CD4-positive, alpha-beta T cell treated with Interleukin-17A for 1 hour (primary cell): ENCODE results near the gene HYAL2.

Experiments used
- DNase-seq: peaks from one replicate; pipeline ENCODE4 v3.0.0-alpha.2; 2020

Gene HYAL2

DNA sequence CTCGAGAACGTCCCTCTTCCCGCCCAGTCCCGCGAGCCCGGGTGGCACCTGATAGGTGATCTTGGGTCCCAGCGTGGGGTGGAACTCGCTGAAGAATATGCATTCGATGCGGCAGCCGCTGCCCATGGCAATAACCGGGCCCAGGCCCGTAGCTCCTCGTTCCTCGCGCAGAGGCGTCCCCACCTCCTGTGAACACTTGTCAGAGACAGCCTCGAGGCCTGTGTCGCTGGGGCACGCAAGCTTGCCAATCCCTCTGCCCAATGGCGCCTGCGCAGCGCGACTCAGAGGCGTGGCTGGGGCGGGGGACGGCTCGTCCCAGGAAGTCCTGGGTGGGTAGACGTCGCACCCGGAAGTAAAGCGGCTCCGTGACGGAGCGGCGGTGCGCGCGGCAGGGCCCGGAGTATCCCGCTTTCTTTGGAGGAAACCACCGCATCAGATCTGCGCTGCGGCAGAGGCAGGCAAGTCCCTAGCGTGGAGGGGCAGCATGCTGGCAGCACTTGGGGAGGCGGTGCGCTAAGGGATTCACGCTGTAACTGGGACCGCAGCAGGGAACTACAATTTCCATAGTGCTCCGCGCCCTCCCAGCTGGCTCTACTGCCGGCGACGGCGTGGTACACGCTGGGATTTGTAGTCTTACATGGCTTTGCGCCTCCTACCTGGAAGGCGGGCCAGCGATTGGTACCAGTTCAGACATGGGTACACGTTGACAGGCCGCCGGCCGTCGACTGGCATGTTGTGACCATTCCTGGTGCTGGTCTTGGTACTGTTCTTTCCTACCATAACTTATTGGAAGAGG, 28.2 kb upstream of the HYAL2 start, which contains the start of the genes CYB561D2 and NPRL2:
Gene CYB561D2, plus strand, starts transcription at position 336 of the 796 bp plus-strand sequence. CDS start 572 bp downstream, outside the sequence.
Gene NPRL2, minus strand, starts transcription at position 249 of the 796 bp plus-strand sequence. Its CDS starts 123 bp downstream, at position 126.
- peak; percentile 98 for DNase-seq

DNA sequence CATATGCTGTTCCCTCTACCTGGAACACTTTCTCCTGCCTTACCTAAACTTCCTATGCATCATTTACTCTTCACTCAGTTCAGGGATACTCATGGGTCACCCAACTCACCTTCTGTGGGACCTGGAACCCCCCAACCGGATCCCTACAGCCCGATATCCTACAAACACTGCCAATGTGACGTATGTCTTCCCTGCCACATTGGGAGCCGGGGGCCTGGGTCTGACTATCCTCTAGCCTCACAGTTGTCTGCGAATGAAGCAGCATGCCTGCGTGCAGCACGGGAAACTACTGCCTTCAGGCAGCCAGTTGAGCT, 27.6 kb upstream of the HYAL2 start:
- DNase-seq, result no peak

DNA sequence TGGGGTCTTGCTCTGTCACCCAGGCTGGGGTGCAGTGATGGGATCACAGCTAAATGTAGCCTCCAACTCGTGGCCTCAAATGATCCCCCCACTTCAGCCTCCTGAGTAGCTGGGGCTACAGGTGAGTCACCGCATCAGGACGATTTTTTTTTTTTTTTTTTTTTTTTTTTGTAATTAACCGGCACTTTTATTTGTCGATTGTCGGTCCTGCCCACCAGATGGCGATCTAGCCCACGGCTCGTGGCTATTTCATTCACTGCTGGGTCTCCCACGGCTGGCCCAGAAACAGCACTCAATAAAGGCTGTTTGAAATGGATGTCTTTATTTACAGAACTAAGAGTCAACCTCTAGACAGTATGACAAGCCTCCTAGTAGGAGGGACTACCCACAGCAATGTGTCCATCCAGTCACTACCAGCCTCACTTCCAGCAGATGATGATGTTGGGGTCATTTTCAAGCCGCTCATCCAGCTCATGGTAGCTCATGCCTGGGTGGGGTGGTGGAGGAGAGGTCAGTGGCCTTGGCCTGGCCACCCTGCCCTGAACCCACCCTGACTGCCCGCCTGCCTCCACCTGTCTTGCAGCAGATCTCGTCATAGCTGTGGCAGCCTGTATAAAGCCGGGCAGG, 24.8 kb upstream of the HYAL2 start:
- peak; percentile 89 for DNase-seq

DNA sequence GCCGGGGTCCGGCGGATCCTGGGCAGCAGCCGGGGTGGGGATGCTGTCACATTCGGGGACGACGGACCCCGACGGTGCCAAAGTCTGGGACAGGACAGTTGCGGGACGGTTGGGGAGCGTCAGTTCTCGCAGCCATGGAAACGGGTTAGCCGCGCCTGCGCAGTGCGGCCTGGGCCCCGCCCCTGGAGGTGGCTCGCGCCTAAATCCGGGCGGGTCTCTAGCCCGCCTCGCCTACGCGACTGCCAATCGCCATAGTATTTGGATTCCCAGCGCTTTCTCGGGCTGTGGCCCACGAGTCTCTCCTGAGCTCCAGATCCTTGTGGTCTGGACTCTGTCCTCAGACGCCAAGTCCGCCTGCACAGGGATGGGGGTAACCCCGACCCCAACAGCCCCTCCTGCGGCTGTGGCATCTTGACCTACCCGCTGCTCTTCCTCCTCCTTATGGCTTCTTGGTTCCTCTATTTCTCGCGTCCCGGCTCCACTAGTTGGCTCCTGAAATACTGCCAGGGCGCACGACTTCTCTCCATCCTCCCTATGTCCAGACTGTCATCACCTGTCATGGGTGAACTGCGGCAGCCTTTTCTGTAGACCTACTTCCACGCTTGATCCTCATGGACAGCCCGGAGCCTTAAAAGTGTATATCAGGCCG, 23.2 kb upstream of the HYAL2 start, which contains the start of gene ZMYND10:
Gene ZMYND10, minus strand, starts transcription at position 147 of the 649 bp plus-strand sequence. CDS start 153 bp downstream, outside the sequence.
- peak; percentile 79 for DNase-seq

DNA sequence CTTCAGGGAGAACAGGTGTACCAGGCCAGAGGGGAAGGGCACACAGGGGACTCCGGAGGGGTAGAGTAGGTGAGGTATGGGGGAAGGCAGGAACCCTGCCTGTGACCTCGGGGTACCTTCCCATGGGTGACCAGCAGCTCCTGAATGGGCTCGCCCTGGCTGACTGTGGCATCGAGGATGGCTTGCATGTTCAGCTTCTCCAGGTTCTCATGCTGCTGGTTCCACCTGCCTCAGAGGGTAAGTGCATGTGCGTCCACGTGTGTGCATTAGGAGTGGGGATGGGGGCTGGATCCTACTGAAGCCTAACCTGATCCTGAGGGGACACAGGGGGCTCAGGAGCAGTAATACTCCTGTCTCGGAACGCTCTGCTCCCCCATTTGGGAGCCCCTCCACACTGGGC, 22.5 kb upstream of the HYAL2 start:
- no peak for DNase-seq

DNA sequence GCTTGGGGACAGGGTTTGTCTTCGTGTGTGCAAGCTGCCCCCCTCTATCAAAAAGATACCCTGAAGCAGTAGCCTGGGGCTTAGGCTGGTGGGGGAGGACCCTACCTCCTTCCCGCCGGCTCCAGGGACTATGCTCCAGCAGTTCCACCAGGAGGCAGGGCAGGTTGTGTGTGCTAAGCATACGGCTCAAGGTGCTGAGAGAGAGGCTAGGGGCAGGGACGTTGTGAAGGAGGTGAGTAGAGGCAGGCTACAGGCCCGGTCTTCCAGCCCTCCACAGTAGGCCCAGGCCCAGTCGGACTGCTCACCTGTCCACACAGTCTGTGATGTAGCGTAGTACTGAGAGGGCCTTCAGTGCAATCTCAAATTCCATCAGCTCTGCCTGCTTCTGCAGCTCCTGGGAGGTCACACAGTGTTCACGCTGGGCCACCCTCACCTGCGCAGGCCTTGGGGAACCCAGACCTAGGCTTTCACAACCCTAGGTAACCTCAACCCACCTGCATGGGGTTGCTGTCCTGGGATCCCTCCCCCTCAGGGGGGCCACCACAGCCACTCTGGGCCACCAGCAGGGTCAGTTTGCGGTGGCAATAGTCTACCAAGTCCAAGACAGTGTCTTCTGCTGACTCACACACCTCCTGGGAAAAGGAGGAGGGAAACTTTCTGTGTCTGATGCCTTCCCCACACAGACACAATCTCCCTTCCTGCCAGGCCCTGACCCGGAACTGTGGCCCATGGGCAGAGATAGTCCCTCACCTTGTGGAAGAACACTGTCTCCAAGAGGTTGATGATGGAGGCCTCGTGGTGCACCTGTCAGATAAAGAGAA, 20.5 kb upstream of the HYAL2 start:
- DNase-seq, result no peak

DNA sequence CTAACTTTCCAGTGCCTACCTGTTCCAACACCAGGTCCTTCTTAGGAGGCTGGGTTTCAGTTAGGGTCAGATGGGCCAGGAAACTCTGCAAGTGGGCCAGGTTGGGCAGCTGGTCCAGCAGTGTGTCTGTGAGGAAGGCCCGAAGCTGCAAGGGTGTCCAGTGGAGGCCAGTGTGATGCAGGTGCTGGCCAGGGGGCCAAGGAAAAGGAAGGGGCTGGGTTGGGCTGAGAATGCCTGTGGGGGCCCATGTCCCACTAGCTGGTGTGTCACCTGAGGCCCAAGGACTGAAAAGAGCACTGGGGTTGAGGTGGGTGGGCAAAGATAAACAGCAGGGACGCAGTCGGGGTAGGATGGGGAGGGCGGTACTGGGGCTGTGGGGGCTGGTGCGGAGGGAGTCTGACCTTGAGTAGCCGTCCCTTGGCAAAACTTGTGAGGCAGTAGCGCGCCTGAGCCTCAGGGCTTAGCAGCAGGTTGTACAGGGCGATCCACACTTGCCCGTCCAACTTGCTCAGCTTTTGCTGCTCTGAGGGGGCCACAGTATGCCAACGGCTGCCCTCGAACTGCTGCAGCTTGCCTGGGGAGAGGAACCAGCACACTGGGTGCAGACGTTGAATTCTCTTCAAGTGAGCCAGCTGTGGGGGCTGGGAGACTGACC, 19.6 kb upstream of the HYAL2 start:
- no peak for DNase-seq

DNA sequence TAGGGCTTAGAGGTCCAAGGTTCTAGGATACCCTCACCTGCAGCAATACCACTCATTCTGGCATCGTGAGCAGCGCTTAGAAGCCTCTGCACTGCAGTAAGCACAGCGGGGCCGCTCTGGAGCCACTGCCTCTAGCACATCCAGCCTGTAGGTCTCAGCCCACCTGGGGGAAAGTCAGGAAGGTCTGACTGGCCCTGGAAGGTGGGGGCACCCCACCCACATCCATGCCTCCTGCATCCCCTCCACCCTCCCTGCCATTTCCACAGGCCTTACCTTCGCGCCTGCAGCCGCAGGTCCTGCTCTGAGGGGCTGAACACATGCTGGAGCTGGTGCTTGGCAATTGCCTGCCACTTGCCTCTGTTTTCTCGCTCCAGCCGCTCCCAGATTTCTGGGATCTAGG, 19.0 kb upstream of the HYAL2 start:
- DNase-seq, result no peak

DNA sequence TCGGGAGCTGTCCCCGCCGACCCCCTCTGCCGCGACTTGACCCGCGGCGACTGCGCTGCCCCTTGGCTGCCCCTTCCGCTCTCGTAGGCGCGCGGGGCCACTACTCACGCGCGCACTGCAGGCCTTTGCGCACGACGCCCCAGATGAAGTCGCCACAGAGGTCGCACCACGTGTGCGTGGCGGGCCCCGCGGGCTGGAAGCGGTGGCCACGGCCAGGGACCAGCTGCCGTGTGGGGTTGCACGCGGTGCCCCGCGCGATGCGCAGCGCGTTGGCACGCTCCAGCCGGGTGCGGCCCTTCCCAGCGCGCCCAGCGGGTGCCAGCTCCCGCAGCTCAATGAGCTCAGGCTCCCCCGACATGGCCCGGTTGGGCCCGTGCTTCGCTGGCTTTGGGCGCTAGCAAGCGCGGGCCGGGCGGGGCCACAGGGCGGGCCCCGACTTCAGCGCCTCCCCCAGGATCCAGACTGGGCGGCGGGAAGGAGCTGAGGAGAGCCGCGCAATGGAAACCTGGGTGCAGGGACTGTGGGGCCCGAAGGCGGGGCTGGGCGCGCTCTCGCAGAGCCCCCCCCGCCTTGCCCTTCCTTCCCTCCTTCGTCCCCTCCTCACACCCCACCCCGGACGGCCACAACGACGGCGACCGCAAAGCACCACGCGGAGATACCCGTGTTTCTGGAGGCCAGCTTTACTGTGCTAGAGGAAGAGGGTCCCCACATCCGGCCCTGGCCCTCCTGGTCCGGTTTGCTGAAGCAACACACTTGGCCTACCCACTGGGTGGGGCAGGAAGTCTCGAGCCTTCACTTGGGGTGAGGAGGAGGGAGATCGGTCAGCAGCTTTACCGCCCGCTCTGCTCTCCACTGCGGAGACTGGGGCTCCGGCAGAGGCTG, 18.1 kb upstream of the HYAL2 start, which contains the start of gene RASSF1:
Gene RASSF1, minus strand, starts transcription at position 389 of the 882 bp plus-strand sequence. Its CDS starts 31 bp downstream, at position 358.
- DNase-seq, result peak; percentile 80

DNA sequence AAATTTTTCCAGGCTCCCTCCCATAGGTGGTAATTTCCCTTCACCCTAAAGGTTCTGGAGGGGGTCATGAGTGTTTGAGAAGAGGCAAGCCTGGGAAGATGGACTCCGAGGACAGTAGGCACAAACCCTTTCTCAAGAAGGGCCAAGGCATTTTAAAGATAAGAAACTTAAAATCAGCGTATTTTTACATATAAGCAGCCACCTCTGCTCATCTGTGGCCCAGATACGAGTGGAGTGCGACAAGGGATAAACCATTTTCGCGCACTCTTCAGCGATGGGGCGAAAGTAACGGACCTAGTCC, 17.6 kb upstream of the HYAL2 start:
- no peak for DNase-seq

DNA sequence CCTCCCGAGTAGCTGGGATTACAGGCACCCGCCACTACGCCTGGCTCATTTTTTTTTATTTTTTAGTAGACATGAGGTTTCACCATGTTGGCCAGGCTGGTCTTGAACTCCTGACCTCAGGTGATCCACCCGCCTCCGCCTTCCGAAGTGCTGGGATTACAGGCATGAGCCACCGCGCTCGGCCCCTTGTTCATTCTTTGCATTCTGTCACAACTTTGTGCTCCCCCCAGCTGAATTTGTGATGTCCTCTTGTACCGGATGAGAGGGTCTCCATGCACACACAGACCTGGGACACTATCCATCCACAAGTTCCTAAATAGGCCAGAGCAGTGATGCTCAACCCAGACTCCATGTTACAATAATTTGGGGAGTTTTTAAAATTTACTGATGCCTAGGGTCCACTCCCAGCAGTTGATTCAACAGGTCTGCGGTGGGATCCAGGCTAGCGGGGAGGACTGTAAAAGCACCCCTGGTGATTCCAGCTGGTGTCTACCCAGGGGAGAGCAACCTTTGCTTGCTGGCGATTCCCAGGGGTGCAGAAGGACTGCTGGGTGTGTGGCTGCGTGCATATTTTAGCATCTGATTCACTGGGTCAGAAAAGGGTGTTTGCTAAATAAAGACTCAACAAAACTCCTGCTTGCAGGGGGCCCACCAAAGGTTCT, 17.1 kb upstream of the HYAL2 start:
- no peak for DNase-seq

DNA sequence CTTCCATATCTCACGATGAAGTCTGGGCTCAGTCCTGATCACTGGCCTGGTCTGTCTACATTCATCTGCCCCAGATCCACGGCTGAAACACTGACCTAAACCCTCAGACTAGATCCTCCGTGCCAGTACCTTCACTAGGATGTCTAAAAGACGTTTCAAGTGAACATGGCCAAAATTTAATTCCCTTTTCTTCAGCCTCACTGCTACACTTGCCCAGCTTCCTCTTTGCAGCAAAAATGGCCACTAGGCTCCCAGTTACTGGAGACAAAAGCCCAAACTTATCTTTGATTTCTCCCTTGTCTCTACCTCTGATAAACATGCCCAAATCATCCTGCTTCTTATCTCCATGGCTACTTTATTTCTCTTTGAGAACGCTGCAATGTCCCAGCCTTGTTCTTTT, 16.4 kb upstream of the HYAL2 start:
- DNase-seq, result no peak

DNA sequence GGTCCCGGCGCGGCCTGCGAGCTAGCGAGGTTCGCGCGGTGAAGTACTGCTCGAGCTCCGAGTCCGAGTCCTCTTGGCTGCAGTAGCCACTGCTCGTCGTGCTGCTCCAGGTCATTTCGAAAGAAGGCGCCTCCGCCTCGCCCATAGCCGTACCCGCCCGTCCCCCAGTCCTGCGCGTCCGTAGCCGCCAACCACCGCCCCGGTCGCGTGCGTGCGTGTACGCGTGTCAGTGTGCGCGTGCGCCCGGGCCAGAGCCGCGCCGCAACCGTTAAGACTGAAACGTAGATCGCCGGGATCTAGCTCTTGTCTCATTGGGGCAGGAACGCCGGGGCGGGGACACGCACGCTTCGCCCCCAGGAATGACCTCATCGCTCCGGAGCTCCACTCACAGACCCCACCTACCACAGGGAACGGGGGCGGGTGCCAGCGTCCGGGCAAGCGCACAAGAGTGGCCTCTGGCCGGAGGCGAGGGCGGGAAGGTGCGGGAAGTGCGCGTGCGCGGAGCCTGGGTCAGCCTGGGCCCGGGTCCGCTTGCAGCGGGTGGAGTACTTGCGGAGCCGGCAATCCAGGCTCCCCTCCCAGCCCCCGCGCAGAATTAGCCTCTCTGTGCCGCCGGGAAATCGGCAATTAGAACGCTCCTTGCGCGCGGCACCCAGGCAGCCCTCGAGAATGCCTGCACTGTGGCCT, 14.8 kb upstream of the HYAL2 start:
- DNase-seq, result peak; percentile 96

DNA sequence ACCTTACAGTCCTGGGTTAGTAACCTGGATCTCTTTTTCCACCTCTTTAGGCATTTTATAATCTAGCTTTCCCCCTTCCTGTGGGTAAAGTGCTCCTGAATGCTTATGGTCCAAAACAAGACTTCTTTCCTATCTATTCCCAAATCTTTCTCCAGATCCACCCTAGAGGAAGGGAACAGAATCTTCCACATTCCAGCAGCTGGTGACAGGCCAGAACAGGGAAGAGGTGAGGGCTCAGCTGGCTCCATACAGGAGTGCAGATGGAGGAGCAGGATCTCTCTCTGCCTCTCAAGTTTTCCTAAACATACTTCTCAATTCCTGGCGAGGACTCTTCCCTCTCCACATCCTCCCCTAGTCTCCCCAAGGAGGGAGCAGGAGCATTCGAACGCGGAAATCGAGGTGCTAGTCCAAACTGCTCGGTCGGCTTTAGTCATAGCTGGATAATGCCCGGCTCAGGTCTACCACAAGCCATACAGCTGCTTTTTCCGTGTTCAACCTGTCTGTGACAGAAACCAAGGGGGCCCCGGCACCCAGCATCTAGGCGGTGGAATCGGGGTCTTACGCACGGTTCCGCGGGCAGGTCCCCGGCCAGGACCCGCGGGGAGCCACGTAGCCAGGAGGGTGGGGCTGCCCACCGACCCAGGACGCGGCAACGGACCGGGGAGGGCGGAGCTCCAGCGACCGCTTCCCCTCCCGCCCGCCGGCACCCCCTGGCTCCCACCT, 14.1 kb upstream of the HYAL2 start:
- no peak for DNase-seq

DNA sequence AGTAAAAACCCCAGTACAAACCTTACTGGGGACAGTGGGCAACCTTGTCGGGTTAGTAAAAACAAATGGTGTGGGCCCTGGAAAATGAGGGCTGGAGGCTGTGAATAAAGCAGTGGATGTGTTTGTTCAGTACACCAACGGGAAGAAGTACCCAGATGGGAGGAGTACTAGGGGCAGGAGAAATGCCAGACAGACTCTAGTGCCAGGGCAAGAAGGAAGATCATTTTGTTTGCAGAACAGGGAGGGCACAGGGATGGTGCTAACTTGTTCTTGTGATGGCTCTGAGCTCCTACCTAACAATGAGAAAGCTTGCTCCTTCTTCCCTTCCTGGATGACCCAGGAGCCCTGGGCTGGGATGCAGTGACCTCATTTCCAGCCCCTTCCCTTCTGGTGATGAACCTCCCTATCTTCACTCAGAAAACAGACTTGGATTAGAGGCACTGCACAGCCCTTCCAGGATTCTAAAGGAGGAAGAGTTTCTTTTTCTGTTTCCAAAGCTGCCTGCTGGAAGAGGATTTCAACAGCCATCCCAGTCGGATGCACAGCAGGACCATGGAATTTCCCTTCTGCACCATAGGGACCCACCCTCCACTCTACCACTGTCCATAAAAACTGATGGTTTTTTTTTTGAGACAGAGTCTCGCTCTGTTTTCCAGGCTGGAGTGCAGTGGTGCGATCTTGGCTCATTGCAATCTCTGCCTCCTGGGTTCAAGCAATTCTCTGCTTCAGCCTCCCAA, 12.0 kb upstream of the HYAL2 start:
- no peak for DNase-seq

DNA sequence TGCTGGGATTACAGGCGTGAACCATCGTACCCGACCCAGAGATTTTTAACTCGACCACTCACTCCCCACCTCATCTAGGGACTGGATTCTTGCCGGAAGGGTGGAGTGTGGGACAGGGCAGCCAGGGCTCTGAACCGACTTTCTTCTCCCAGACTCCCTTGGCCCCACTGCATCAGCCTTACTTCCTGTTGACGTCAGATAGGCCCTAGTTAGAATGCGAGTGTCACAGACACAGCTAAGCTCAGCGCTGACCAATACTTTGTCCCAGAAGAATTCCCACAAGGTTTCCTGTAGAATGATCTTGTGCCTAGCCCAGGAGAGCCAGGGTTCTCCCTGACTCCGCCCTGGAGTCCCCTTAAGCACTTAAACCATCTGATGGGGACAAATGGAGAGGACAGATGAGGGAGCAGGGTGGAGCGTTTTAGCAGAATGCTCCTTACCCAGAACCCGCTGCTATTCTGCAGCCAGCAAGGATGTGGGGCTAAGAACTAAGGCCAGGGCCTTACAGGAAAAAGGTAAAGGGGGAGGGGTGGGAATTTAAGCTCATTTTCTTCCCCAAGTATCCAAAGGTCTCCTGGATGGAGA, 11.3 kb upstream of the HYAL2 start:
- DNase-seq, result peak; percentile 40

DNA sequence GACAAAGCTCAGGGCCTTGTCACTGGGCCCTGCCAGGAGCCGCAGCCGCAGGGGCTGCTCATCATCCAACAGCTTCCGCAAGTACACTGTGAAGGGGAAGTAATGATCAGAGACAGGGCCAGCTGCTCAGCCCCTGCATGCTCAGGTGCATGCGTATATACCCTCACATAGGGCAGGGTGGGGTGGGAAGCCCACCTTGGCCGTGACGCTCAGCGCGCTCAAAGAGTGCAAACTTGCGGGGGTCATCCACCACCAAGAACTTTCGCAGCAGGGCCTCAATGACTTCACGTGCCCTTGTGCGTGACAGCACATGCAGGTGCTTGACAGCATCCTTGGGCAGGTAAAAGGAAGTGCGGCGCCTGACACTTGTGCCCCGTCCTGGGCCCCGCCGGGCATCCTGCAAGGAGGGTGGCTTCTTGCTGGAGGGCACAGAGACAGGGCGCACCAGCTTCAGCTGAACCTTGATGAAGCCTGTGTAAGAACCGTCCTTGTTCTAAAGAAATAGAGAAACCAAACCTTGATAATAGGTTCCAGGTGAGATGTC, 8.9 kb upstream of the HYAL2 start:
- DNase-seq, result no peak

DNA sequence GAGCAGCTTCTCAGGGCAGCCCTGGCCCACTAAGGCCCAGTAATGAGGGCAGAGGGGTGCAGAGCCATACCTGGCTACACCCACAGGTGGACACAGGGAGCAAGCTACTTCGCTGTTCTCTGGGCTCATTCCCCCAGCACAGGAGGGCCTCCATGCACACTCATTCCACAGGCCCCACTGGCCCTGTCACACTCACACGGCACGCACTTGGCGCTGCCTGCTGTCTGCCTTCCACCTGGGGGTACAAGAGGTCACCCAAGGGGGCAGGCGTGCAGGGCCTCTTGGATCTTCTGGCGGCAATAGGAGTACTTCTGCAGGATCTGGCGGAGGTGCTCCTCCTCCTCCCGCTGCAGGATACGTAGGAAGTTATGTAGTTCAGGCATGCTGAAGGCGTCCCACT, 7.8 kb upstream of the HYAL2 start:
- no peak for DNase-seq
